Renal cortical epithelial cell (primary cell): ENCODE data around the gene SEMA4A. TPM values are rescaled to one million over a fixed set of nuclear protein-coding genes. Genes with fewer than 3 reads are reported as not detected.

Experiments
- DNase-seq: peaks from one replicate; pipeline ENCODE4 v3.0.0-alpha.2; 2011; ENCODE audit warnings: low read depth
- total RNA-seq: library from RNA; depleted of rRNA; stranded (reverse); fragments of >200 nt; gene quantifications from 2 replicates; pipeline ENCODE4 v1.2.3, GENCODE V29; 2014

Gene SEMA4A
- total RNA-seq, 1 donor from 2014 or later, result 7.4 TPM

DNA sequence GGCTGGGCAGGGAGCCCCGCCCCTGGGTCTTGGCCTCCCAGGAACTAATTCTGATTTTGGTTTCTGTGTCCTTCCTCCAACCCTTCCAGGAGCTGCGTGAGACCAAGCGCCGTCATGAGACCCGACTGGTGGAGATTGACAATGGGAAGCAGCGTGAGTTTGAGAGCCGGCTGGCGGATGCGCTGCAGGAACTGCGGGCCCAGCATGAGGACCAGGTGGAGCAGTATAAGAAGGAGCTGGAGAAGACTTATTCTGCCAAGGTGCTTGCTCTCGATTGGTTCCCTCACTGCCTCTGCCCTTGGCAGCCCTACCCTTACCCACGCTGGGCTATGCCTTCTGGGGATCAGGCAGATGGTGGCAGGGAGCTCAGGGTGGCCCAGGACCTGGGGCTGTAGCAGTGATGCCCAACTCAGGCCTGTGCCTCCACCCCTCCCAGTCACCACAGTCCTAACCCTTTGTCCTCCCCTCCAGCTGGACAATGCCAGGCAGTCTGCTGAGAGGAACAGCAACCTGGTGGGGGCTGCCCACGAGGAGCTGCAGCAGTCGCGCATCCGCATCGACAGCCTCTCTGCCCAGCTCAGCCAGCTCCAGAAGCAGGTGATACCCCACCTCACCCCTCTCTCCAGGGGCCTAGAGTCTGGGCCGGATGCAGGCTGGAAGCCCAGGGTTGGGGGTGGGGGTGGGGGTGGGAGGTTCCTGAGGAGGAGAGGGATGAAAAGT is 18.5 kb upstream of the SEMA4A start:
- DNase-seq, result no peak

DNA sequence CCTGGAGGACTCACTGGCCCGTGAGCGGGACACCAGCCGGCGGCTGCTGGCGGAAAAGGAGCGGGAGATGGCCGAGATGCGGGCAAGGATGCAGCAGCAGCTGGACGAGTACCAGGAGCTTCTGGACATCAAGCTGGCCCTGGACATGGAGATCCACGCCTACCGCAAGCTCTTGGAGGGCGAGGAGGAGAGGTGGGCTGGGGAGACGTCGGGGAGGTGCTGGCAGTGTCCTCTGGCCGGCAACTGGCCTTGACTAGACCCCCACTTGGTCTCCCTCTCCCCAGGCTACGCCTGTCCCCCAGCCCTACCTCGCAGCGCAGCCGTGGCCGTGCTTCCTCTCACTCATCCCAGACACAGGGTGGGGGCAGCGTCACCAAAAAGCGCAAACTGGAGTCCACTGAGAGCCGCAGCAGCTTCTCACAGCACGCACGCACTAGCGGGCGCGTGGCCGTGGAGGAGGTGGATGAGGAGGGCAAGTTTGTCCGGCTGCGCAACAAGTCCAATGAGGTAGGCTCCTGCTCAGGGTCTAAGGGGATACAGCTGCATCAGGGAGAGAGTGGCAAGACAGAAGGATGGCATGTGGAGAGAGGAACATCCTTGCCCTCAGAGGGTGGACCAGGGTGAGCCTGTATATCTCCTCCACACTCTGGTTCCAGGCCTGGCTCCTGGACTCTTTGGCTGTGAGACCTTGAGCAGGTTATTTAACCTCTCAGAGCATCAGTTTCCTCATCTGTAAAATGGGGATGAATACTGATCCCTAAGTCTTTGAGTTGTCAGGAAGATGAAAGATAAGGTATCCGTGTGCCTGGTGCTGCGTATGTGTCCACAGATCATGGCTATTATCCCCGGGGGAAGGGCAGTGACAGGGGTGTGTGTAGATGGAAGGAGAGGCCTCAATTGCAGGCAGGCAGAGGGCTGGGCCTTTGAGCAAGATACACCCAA is 17.2 kb upstream of the SEMA4A start:
- no peak for DNase-seq

GRCh38 chr1:156136970-156137483 is 16.4 kb upstream of the SEMA4A start:
- no peak for DNase-seq

- DNase-seq, result no peak
Measured at GRCh38 chr1:156138458-156138867, 14.9 kb upstream of the SEMA4A start.

DNA sequence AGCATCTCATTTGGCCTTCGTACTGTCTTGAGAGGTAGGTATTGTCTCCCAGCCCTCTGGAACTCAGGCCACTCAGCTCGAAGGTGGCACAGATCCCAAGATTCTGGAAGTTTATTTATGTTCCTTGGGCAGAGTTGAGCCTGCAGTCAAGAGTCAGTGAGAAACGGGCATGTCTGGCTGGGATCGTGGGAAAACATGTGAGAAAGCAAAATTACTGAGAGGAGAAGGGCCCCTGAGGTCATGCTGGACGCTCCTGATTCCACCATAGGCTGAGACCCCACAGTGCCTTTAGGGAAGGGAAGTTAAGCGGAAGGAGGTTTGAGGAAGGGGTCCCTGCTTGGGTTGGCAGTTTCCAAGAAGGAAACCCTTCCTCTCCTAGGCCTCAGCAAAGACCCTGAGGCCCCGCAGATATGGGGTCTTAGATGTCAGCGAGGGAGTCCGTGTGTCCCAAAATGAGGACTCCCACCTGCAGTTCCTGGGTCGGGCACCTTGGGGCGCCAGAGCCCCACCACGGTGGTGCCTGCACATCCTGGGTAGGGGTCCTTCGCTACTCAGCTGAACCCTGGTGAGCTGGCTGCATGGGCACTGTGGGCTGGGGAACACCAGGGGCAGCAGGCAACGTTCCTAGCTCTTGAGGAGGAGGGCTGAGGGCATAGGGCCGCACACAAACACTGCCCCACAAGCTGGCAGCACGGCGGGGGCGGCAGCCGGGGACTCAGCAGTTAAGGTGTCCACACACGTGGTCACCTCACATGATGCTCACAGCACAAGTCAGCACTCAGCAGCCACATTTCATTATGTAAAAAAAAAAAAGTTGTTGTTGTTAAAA is 12.3 kb upstream of the SEMA4A start:
- peak; percentile 54 for DNase-seq

- DNase-seq, result no peak
Measured at GRCh38 chr1:156143765-156144489, 9.5 kb upstream of the SEMA4A start.

DNA sequence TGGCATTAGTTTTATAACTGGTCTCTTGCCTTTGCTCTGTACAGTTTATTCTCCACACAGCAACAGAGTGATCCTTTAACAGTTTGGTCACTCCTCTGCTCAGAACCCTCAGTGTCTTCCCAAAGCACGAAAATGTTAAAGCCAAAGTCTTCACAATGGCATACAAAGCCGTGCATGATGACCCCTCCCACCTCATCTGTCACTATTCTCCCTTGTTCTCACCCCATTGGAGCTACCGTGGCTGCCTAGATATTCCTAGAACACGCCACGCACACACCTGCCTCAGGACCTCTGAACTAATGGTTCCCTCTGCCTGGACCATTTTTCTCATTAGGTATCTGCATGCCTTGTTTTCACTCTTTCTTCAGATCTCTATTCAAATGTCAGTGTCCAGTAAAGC is 8.6 kb upstream of the SEMA4A start:
- DNase-seq, result no peak

DNA sequence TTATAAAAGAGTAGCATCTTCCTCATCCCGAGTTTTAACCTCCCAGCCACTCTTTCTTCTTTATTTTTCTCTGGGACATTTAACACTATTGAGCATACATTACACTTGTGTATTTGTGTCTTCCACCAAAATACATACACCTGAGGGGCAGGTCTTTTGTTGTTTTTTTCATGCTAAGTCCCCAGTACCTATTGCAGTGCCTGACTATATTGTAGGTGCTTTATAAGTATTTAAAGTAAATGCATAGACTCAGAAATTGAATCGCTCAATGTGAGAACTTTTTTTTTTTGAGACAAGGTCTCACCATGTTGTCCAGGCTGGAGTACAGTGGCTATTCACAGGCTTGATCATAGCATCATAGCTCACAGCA is 7.8 kb upstream of the SEMA4A start:
- no peak for DNase-seq

DNA sequence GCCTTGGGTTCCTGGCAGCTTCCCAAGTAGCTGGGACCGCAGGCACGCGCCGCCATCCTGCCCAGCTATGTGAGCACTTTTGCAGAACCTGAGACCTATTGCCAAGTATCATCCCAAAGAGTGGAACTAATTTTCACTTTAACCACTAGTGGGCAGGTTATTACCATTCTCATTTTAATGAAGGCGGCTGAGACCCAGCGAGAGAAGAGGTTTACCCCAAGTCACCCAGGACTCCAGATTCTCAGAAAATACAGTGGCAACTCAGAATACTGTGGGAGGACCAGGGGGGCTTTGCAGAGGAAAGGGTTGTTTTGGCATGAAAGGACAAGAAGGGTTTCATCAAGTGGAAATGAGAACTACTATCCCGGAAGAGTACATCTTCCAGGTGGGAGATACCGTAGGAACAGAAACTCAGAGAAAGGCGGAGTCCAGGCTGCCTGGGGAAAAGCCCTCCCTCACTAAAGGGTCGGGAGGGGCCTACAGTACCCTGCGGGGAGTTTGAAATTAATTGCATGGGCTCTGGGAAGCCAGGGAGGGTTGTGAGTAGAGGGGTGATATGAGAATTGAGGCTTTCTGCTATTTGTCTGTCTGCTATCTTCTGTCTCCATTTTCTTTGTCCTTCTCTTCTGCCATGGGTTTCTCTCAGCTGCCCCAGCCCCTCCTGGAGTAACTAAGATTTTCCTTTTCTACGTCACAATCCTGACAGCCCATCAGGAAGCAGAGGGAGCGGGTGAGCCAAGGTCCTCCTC is 7.2 kb upstream of the SEMA4A start:
- peak; percentile 95 for DNase-seq

DNA sequence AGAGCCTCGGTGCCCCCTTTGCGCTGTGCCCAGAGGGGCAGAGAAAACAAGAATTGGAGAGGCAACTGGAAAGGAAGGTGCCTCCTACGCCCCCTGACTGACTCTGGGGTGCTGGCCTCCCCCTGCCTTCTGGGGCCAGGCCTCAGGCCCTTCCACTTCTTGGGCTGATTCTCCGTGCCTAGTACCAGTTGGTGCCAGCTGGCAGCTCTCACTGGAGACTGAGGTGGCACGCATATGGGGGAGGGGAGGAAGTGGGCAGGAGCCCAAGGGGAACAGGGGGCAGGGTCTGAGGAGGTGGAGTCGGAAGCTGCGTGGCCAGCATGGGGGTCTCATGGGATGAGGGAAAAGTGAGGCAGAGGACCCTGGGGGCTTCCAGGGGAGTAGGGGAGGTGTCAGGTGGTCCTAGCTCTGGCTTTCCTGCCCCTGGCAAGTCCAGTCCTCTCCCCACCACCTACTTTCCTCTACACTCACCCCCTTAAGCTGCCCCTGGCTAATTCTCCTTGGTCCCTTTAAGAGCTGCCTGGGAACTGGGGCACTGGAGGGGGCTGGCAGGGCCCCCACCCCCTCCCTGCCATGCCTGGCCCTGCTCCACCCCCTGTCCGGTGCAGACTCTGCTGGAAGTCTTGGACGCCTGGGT is 6.5 kb upstream of the SEMA4A start:
- peak; percentile 45 for DNase-seq

DNA sequence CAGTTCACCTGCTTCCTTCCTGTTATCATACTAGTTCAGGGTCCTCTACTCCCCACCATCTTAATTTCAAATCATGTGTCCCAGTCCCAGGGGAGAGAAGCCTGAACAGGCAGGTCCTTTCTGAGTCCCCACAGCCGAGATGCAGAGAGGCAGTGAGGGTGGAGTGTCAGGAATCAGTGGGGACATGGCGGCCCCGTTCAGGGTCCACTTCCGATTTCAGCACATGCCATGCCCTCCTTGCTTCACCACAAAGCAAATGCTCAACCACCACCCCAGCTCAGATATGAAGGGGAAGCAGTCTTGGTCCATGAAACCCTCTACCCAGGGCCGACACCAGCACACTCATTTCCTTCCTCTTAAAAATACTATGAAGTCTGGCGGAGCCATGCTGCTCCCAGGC is 5.2 kb upstream of the SEMA4A start:
- no peak for DNase-seq

DNA sequence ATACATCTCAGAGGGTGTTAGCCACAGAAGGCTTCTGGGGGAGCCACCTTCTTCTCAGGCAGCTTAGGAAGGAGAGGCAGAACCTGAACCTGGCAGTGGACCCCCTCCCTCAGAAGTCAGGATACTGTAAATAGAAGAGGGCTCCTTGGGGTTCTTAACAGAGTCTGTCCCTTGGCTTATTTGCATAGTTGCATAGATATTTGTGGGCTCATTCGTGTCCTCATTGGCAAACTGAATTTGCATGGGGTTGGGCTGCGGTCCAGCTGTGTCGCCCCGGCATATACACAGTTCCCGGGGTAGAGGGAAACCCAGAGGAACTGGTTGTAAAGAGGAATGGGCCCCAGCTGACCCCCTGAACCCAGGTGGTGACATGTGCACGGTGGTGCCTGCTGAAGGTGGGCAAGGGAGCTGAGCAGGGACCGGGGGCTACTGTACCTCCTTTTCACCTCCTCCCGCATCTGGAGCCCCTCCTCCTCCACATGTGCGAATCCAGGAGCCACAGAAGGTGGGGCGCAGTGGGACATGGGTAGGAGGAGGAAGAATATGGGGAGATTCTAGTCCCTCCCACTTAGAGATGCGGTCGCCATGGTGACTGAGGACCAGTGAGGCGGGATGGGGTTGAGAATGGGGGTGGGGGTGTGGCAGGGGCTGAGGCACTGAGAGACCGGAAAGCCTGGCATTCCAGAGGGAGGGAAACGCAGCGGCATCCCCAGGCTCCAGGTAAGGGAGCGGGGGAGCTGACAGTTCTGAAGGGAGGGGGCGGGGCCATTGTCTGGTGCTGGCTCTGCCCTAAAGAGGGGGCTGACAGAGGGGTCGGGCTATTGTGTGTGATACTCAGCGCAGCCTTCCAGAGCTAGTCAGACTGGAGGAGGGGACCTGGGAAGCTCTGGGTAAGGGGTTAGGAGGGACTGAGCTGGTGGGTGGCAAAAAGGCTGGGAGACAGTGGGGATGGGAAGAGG is 3.7 kb upstream of the SEMA4A start:
- no peak for DNase-seq

DNA sequence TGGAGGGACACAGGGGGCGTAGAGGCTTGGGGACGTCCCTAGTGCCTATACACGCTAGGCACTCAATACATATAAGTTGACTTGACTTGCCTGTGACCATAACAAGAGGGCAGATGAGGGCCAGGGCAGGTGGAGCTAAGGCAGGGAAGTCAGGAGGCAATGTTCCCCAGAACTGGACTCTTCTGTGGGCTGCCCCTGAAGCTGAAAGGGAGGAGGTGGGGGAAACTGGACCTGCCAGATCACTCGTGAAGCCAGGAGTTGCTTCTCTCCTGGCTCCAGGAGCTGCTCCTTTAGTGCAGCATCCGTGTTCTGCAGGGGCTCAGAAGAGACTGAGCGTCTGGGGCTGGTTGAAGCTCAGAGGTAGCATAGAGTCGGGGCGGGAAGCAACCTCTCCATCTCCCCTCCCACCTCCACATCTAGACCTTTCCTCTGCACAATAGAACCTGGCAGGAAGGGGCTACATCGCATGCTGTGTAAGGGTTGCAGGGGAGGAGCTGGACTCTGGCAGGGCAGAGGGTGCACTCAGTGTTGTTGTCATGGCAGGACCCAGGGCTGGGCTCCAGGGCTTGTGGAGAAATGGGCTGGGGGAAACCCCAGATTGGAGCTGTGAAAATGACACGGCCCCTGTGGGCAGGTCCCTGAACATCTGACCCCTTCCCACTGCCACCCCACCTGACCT is 2.9 kb upstream of the SEMA4A start:
- DNase-seq, result no peak

GRCh38 chr1:156151093-156151688 is 2.2 kb upstream of the SEMA4A start:
- peak; percentile 89 for DNase-seq

DNA sequence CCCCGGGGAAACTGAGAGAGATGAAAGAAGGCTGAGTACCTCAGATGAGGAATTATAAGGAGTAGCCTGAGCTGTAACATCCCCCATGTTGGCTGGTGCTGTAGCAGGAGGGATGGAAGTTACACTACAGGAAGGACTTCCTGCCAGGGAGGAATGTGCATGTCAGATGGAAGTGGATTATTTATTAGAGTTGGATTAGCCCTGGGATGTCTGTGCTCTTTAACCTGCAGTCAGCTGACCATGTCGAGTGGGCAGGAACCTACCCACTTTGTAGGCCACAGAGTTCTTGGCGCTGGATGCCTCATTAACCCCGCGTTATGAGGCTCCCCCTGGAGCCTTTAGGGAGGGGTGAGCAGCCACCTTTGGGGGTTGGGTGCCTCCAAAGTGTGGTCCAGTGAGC is 757 bp upstream of the SEMA4A start:
- peak; percentile 98 for DNase-seq

- DNase-seq, result no peak
Measured at GRCh38 chr1:156154317-156154749, 948 bp downstream of the SEMA4A start.

GRCh38 chr1:156155756-156156510 is 2.5 kb downstream of the SEMA4A start:
- no peak for DNase-seq
